COR-L47 (cell line): ENCODE data around the gene ROR2.
"Not testable (repeated sequence)": the region's sequence is repeated elsewhere in the genome, so short reads cannot be mapped to it uniquely, and the experiment has no call there.

Experiments used
- DNase-seq: peaks from one replicate; lab custom pipeline; 2025; lab: John Stamatoyannopoulos, UW

The ROR2 gene

GRCh38 chr9:91796516-91796915, 153.5 kb downstream of the ROR2 start:
- not testable (repeated sequence) for DNase-seq

- DNase-seq: peak; percentile 39
Measured at GRCh38 chr9:91795598-91796241, 154.3 kb downstream of the ROR2 start.

- not testable (repeated sequence) for DNase-seq
Measured at GRCh38 chr9:91793371-91793770, 156.7 kb downstream of the ROR2 start.

- no peak for DNase-seq
Measured at GRCh38 chr9:91790917-91791316, 159.1 kb downstream of the ROR2 start.

GRCh38 chr9:91789941-91790340, 160.1 kb downstream of the ROR2 start:
- no peak for DNase-seq

- DNase-seq: no peak
Measured at GRCh38 chr9:91787931-91788330, 162.1 kb downstream of the ROR2 start.

GRCh38 chr9:91786132-91786896, 163.7 kb downstream of the ROR2 start:
- DNase-seq: no peak

- DNase-seq: no peak
Measured at GRCh38 chr9:91785447-91785842, 164.6 kb downstream of the ROR2 start.

- no peak for DNase-seq
Measured at GRCh38 chr9:91784673-91785446, 165.2 kb downstream of the ROR2 start.

- no peak for DNase-seq
Measured at GRCh38 chr9:91783876-91784672, 166.0 kb downstream of the ROR2 start.

GRCh38 chr9:91783411-91783810, 166.6 kb downstream of the ROR2 start:
- DNase-seq: no peak

- DNase-seq: no peak
Measured at GRCh38 chr9:91782708-91783214, 167.3 kb downstream of the ROR2 start.

GRCh38 chr9:91781906-91782305, 168.1 kb downstream of the ROR2 start:
- DNase-seq: no peak

GRCh38 chr9:91781116-91781515, 168.9 kb downstream of the ROR2 start:
- no peak for DNase-seq

- no peak for DNase-seq
Measured at GRCh38 chr9:91778031-91778430, 172.0 kb downstream of the ROR2 start.

GRCh38 chr9:91777292-91777830, 172.7 kb downstream of the ROR2 start:
- no peak for DNase-seq

GRCh38 chr9:91776409-91777291, 173.4 kb downstream of the ROR2 start:
- no peak for DNase-seq

- no peak for DNase-seq
Measured at GRCh38 chr9:91775708-91776028, 174.4 kb downstream of the ROR2 start.

GRCh38 chr9:91775011-91775707, 174.9 kb downstream of the ROR2 start:
- DNase-seq: peak; percentile 62

GRCh38 chr9:91773156-91773555, 176.9 kb downstream of the ROR2 start:
- no peak for DNase-seq
